K562 (cell line): Measurements from ENCODE around the gene BTBD16. TPM values are rescaled to one million over a fixed set of nuclear protein-coding genes. Genes with fewer than 3 reads are reported as not detected.

Source experiments
- ATAC-seq: fragments of 200-7000 bp; cut with Tn5 transposase; 3 replicates; pipeline ENCODE4 v1.9.1; 2020; ENCODE audit warnings: moderate library complexity
- BruUV-seq: library from RNA; stranded (reverse); fragments of 400-500 nt; replicated peaks from 2 replicates; lab custom pipeline; 2021; lab: Mats Ljungman, UMichigan
- CTCF ChIA-PET: fragments of 300-600 bp; formaldehyde crosslinking; extraction: SDS; loops from one replicate; lab custom pipeline; 2021; ENCODE audit warnings: low intra/inter-chr PET ratio; lab: Yijun Ruan, JAX
- POLR2A ChIA-PET: fragments of 300-600, 350-650 bp; sonication (Branson Sonifier 250); formaldehyde crosslinking; extraction: SDS; loops from one replicate; lab custom pipeline; 2021; ENCODE audit warnings: antibody characterized with exemption, inconsistent platforms; lab: Yijun Ruan, JAX
- DNase-seq, 4 experiments: peaks; one replicate each; pipeline versions ENCODE4 v3.0.0 to v3.0.0-alpha.2; 2011 to 2018; ENCODE audit warnings: low spot score in 3 of 4, mixed read lengths in 3 of 4; ENCODE audit errors: extremely low read depth in 1 of 4
- FAIRE-seq: peaks from 2 replicates; lab custom pipeline; 2011; peaks lifted over from hg19 to GRCh38; lab: Jason Lieb, UNC
- H2AFZ ChIP-seq: 2 replicates; pipeline ENCODE4 v1.6.0; 2011; ENCODE audit warnings: low read depth, low read length, control low read depth, inconsistent platforms
- H3K27ac ChIP-seq: fragments of 200-600 bp; 3 replicates; pipeline ENCODE4 v1.8.0; 2011; ENCODE audit warnings: low read depth, mild to moderate bottlenecking, control low read depth, inconsistent platforms, low read length, moderate library complexity, mixed read lengths; ENCODE audit errors: extremely low read depth
- H3K27me3 ChIP-seq, 2 experiments: fragments of 300-600 bp in 1 of 2; 2 replicates in 1 of 2; 3 replicates in 1 of 2; pipeline versions ENCODE4 v1.6.0 to v1.8.0; 2011; ENCODE audit warnings: inconsistent platforms in 2 of 2, low read length in 2 of 2, mild to moderate bottlenecking in 1 of 2, mixed read lengths in 1 of 2, moderate library complexity in 1 of 2; ENCODE audit not compliant: control insufficient read depth in 2 of 2, insufficient read depth in 2 of 2
- H3K36me3 ChIP-seq: fragments of 300-600 bp; 3 replicates; pipeline ENCODE4 v1.8.0; 2011; ENCODE audit warnings: mild to moderate bottlenecking, low read length, inconsistent platforms; ENCODE audit not compliant: control insufficient read depth, insufficient read depth
- H3K4me1 ChIP-seq, 2 experiments: fragments of 200-600 bp in 1 of 2; replicated peaks in 1 of 2; 2 replicates in 1 of 2; 3 replicates in 1 of 2; pipeline versions ENCODE4 v1.5.1 to v1.8.0; 2011; ENCODE audit warnings: inconsistent platforms in 2 of 2, low read length in 2 of 2, mild to moderate bottlenecking in 1 of 2, mixed read lengths in 1 of 2, moderate library complexity in 1 of 2; ENCODE audit not compliant: control insufficient read depth in 2 of 2, insufficient read depth in 2 of 2
- H3K4me2 ChIP-seq: 2 replicates; pipeline ENCODE4 v1.6.1; 2011; ENCODE audit warnings: low read length, control low read depth, inconsistent platforms, mixed read lengths; ENCODE audit not compliant: insufficient read depth
- H3K4me3 ChIP-seq: fragments of 200-600 bp; sonication (generic), shearing (Covaris generic); 2 replicates; pipeline ENCODE4 v1.5.1; 2016; ENCODE audit warnings: control low read depth, inconsistent platforms
- H3K79me2 ChIP-seq: fragments of 200-600 bp; 3 replicates; pipeline ENCODE4 v1.8.0; 2011; ENCODE audit warnings: low read length, inconsistent platforms; ENCODE audit not compliant: control insufficient read depth, insufficient read depth
- H3K9ac ChIP-seq, 2 experiments: 2 replicates each; pipeline versions ENCODE4 v1.6.0 to v1.6.1; 2011; ENCODE audit warnings: low read depth in 2 of 2, low read length in 2 of 2, control low read depth in 1 of 2, inconsistent platforms in 1 of 2, mild to moderate bottlenecking in 1 of 2, mixed read lengths in 1 of 2; ENCODE audit not compliant: insufficient read depth in 1 of 2
- H3K9me1 ChIP-seq: one replicate; pipeline ENCODE4 v1.6.0; 2011; ENCODE audit warnings: inconsistent platforms, mild to moderate bottlenecking, low read length, moderate library complexity; ENCODE audit not compliant: control insufficient read depth, insufficient read depth
- H3K9me3 ChIP-seq: replicated peaks from 2 replicates; pipeline ENCODE4 v1.5.1; 2011; ENCODE audit warnings: low read depth, low read length, inconsistent platforms; ENCODE audit not compliant: control insufficient read depth, insufficient read depth
- H4K20me1 ChIP-seq: replicated peaks from 2 replicates; pipeline ENCODE4 v1.6.1; 2011; ENCODE audit warnings: low read length, inconsistent platforms, mixed read lengths; ENCODE audit not compliant: control insufficient read depth, insufficient read depth
- CHD4 ChIP-seq: fragments of 200-600 bp; sonication (generic); IDR thresholded peaks from 3 replicates; pipeline ENCODE4 v1.6.1; 2012; ENCODE audit warnings: low read depth, mild to moderate bottlenecking, mixed read lengths, low read length, inconsistent platforms; ENCODE audit not compliant: insufficient read depth, insufficient replicate concordance, poor library complexity, severe bottlenecking
- ERF ChIP-seq: fragments of 450-650 bp; formaldehyde crosslinking; IDR thresholded peaks from 2 replicates; pipeline ENCODE4 v1.4.0; 2020; ENCODE audit warnings: mild to moderate bottlenecking, mixed read lengths
- EWSR1 ChIP-seq: fragments of 450-650 bp; IDR thresholded peaks from 2 replicates; pipeline ENCODE4 v1.6.1; 2018; ENCODE audit warnings: borderline replicate concordance, mild to moderate bottlenecking, low read depth, moderate library complexity; ENCODE audit not compliant: partially characterized antibody
- MEIS2 ChIP-seq: fragments of 450-650 bp; IDR thresholded peaks from 2 replicates; pipeline ENCODE4 v1.6.1; 2014; ENCODE audit warnings: mild to moderate bottlenecking; ENCODE audit not compliant: partially characterized antibody
- NUFIP1 ChIP-seq: fragments of 450-650 bp; IDR thresholded peaks from 2 replicates; pipeline ENCODE4 v1.6.1; 2018; ENCODE audit not compliant: partially characterized antibody
- SNRNP70 ChIP-seq: fragments of 200-400 bp; formaldehyde crosslinking; optimal IDR thresholded peaks from 2 replicates; pipeline ENCODE3; 2017; ENCODE audit warnings: low read depth, low read length
- SPI1 ChIP-seq: IDR thresholded peaks from 2 replicates; pipeline ENCODE4 v1.6.1; 2011; ENCODE audit warnings: low read depth, low read length, control low read depth, borderline replicate concordance
- ZFP30 ChIP-seq: fragments of 250-450 bp; sonication (Bioruptor Pico); IDR thresholded peaks from 2 replicates; pipeline ENCODE4 v1.8.0; 2022; ENCODE audit warnings: moderate library complexity, mild to moderate bottlenecking, inconsistent platforms, borderline replicate concordance
- ZNF121 ChIP-seq: sonication (generic); formaldehyde crosslinking; conservative IDR thresholded peaks from 2 replicates; pipeline ENCODE4 v1.8.0; 2022; ENCODE audit warnings: missing genetic modification reagents
- ZNF57 ChIP-seq: fragments of 450-650 bp; formaldehyde crosslinking; IDR thresholded peaks from 2 replicates; pipeline ENCODE4 v1.4.0; 2020; ENCODE audit warnings: mild to moderate bottlenecking, moderate library complexity
- WGBS: fragments of 100-300 bp; shearing (Covaris generic); methylation state at CpG from one replicate; pipeline ENCODE4 v1.1.6; 2016; ENCODE audit warnings: low coverage, mixed read lengths; ENCODE audit not compliant: insufficient coverage; ENCODE audit errors: missing lambda C conversion rate; 5-methylcytosine and 5-hydroxymethylcytosine counted together
- in situ Hi-C: fragments of 300-500 bp; cut with MboI; formaldehyde crosslinking; loops from 4 replicates; pipeline ENCODE4 v1.15.0; 2018; ENCODE audit warnings: inconsistent platforms, mixed read lengths
- intact Hi-C: fragments of 100-400 bp; cut with micrococcal nuclease; formaldehyde crosslinking; loops from 2 replicates; pipeline ENCODE4 v1.14.2; 2022
- polyA plus RNA-seq, 8 experiments: library from polyadenylated mRNA; depleted of rRNA in 4 of 8; stranded (reverse) in 5 of 8; unstranded in 3 of 8; fragments of >200 nt; fragmentation: Nextera tagmentation in 2 of 8; fragmentation: Illumina TruSeq in 1 of 8; extraction: Ambion mirVana in 2 of 8; extraction: Trizol in 1 of 8; gene quantifications; 2 replicates each; pipeline versions ENCODE4 v1.2.1 to v1.2.3, GENCODE V29; 2011 to 2014; ENCODE audit warnings: inconsistent platforms in 1 of 8, missing spikeins in 1 of 8
- total RNA-seq, 7 experiments: library from RNA; depleted of rRNA in 6 of 7; stranded (reverse); fragments of >200 nt in 6 of 7; fragmentation: Illumina TruSeq in 2 of 7; extraction: Trizol in 2 of 7; gene quantifications; 2 replicates each; pipeline versions ENCODE4 v1.2.1 to v1.2.3, GENCODE V29; 2011 to 2021; ENCODE audit warnings: low replicate concordance in 1 of 7
- TF ChIP-seq, protein P1 (sequence below), 2 experiments: fragments of 450-650 bp in 1 of 2; IDR thresholded peaks; 2 replicates each; pipeline ENCODE4 v1.6.1; 2011 to 2017; ENCODE audit warnings: low read depth in 2 of 2, antibody characterized with exemption in 1 of 2, borderline replicate concordance in 1 of 2, low read length in 1 of 2, mild to moderate bottlenecking in 1 of 2, mixed read lengths in 1 of 2; ENCODE audit not compliant: control insufficient read depth in 1 of 2
- TF ChIP-seq, protein P2 (sequence below): fragments of 200-800 bp; sonication (Bioruptor generic); IDR thresholded peaks from 2 replicates; pipeline ENCODE4 v1.6.1; 2017; ENCODE audit warnings: missing genetic modification characterization, missing compliant biosample characterization
- TF ChIP-seq, protein P3 (sequence below): fragments of 450-650 bp; IDR thresholded peaks from 2 replicates; pipeline ENCODE4 v1.6.1; 2016

Gene BTBD16
- total and polyA plus RNA-seq, 9 of the 15 experiments (the other 6 are each of a cell fraction or from before 2014, with no cell fraction given), result 0.11 TPM; not detected in 8

GRCh38 chr10:122251459-122252255 lies 19.4 kb upstream of the BTBD16 start (continued):
- TF ChIP-seq ERF (CRISPR knock-in tag), result no peak
- TF ChIP-seq, protein P1, sequence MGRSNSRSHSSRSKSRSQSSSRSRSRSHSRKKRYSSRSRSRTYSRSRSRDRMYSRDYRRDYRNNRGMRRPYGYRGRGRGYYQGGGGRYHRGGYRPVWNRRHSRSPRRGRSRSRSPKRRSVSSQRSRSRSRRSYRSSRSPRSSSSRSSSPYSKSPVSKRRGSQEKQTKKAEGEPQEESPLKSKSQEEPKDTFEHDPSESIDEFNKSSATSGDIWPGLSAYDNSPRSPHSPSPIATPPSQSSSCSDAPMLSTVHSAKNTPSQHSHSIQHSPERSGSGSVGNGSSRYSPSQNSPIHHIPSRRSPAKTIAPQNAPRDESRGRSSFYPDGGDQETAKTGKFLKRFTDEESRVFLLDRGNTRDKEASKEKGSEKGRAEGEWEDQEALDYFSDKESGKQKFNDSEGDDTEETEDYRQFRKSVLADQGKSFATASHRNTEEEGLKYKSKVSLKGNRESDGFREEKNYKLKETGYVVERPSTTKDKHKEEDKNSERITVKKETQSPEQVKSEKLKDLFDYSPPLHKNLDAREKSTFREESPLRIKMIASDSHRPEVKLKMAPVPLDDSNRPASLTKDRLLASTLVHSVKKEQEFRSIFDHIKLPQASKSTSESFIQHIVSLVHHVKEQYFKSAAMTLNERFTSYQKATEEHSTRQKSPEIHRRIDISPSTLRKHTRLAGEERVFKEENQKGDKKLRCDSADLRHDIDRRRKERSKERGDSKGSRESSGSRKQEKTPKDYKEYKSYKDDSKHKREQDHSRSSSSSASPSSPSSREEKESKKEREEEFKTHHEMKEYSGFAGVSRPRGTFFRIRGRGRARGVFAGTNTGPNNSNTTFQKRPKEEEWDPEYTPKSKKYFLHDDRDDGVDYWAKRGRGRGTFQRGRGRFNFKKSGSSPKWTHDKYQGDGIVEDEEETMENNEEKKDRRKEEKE (IDR thresholded peaks at IDR 0.05; ENCODE audit: borderline replicate concordance in 1 of 2, control insufficient read depth in 1 of 2, low read depth in 2 of 2, low read length in 1 of 2), result no peak
- TF ChIP-seq, protein P2, sequence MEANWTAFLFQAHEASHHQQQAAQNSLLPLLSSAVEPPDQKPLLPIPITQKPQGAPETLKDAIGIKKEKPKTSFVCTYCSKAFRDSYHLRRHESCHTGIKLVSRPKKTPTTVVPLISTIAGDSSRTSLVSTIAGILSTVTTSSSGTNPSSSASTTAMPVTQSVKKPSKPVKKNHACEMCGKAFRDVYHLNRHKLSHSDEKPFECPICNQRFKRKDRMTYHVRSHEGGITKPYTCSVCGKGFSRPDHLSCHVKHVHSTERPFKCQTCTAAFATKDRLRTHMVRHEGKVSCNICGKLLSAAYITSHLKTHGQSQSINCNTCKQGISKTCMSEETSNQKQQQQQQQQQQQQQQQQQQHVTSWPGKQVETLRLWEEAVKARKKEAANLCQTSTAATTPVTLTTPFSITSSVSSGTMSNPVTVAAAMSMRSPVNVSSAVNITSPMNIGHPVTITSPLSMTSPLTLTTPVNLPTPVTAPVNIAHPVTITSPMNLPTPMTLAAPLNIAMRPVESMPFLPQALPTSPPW (CRISPR knock-in tag), result no peak

DNA sequence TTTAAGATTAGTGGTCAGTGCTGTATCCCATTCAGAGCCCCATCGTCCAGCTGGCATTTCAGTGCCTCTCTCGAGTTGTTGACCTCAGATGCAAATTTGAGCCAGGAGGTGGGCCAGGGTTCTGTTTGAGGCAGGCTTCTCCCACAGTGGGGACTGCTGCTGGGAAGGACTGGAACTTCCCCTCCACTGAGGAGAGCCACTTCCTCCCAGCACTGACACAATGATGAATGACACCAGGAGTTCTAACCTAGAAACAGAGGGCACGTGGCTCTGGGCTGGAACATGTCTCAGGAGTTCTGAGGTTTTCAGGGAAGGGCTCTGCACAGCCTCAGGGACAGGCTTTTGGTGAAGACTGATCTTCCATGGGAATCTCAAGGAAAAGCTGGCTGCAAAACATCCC lies 18.3 kb upstream of the BTBD16 start:
- Histone ChIP-seq H3K27ac (no peak overlapping the region), H3K27me3 (peaks cover 0 to 8% of the 10 kb centered on the region in 2 experiments; a peak in 2 of 5 replicates), H4K20me1 (no peaks in the 10 kb centered on the region), H2AFZ (no peak overlapping the region), H3K4me2 (no peak overlapping the region), H3K9me1 (no peaks in the 10 kb centered on the region), H3K9me3 (no peaks in the 10 kb centered on the region), H3K9ac (no peak overlapping the region), H3K4me3 (no peak overlapping the region), H3K36me3 (no peaks in the 10 kb centered on the region), H3K79me2 (no peaks in the 10 kb centered on the region), H3K4me1 (no peaks in the 10 kb centered on the region)
- POLR2A ChIA-PET, result no interaction called here
- CTCF ChIA-PET, result no interaction called here
- ATAC-seq (no peak), FAIRE-seq (no peak), DNase-seq (no peak)
- in situ Hi-C loops (no loop called here), intact Hi-C loops (no loop called here)
- BruUV-seq, result no TSS peak
- WGBS, result 0% methylated on average over 3 of the region's 3 CpGs
- no peak for TF ChIP-seq ZNF57 (CRISPR knock-in tag)
- no peak for TF ChIP-seq NUFIP1
- TF ChIP-seq, protein P3, sequence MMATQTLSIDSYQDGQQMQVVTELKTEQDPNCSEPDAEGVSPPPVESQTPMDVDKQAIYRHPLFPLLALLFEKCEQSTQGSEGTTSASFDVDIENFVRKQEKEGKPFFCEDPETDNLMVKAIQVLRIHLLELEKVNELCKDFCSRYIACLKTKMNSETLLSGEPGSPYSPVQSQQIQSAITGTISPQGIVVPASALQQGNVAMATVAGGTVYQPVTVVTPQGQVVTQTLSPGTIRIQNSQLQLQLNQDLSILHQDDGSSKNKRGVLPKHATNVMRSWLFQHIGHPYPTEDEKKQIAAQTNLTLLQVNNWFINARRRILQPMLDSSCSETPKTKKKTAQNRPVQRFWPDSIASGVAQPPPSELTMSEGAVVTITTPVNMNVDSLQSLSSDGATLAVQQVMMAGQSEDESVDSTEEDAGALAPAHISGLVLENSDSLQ, result peak; percentile 75
- TF ChIP-seq ZNF121 (CRISPR knock-in tag), result no peak
- no peak for TF ChIP-seq ZFP30 (CRISPR knock-in tag)
- no peak for TF ChIP-seq SNRNP70
- TF ChIP-seq MEIS2, result peak; percentile 83
- no peak for TF ChIP-seq EWSR1
- TF ChIP-seq SPI1, result peak; percentile 46; the same call in 1 of the 2 replicates
- TF ChIP-seq CHD4, result no peak
